ENCODE results near the gene PPP1R9B.

The PPP1R9B gene

DNA sequence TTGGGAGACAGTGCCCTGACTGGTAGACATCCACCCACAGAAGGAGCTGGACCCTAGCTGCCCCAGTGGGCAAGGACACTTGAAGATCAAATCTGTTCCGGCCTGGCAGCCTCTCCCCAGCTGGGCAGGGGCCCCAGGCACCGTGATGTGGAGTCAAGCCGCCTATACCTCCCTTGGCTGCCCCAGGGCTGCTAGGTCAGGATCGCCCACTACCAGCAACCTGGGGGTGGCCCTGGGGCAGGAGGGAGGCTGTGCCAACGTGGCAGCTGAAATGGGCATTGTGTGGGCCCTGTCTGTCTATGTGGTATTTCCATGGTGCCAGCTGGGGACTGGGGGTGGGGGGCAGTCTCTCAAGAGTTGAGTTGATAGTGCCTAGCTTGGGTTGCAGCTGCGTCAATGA is 54.4 kb downstream of the PPP1R9B start:
- Histone ChIP-seq H3K27me3 (no peaks in the 10 kb centered on the region), H3K9ac (peak overlapping the region; percentile 80 to 90 (median 86)), H3K36me3 (peaks cover 5 to 38% (median 15%) of the 10 kb centered on the region in 11 experiments; a peak in 16 of 22 replicates), H3K9me3 (replicated peaks in 1 of 11) (no peaks in the 10 kb centered on the region), H3K4me3 (peak overlapping the region; percentile 72 to 92 (median 84)), H3K27ac (peak overlapping the region in 10 of 11 experiments; percentile 54 to 88 (median 81); a peak in 20 of 22 replicates), H3K4me1 (peaks cover 13 to 26% (median 21%) of the 10 kb centered on the region in 10 experiments), H3K4me2 (peak overlapping the region; percentile 94 to 100 (median 98)), H4K20me1 (peaks cover 0 to 14% (median 0%) of the 10 kb centered on the region in 11 experiments; a peak in 6 of 22 replicates)
- no peak for TF ChIP-seq Cebpa-rat (IDR thresholded peaks at IDR 0.05)

GRCh38 chr17:50095626-50096037 is 54.8 kb downstream of the PPP1R9B start:
- H4K20me1 ChIP-seq: peaks cover 0 to 11% (median 0%) of the 10 kb centered on the region in 11 experiments; a peak in 5 of 22 replicates
- H3K27me3 ChIP-seq: no peaks in the 10 kb centered on the region
- peak overlapping the region; percentile 94 to 100 (median 98) for H3K4me2 ChIP-seq
- H3K4me3 ChIP-seq: peak overlapping the region; percentile 72 to 92 (median 84)
- H3K27ac ChIP-seq: peak overlapping the region; percentile 54 to 88 (median 79); a peak in 21 of 22 replicates
- H3K36me3 ChIP-seq: peaks cover 5 to 34% (median 15%) of the 10 kb centered on the region in 11 experiments; a peak in 16 of 22 replicates
- H3K9me3 ChIP-seq (replicated peaks in 1 of 11): no peaks in the 10 kb centered on the region
- H3K4me1 ChIP-seq: peaks cover 13 to 26% (median 21%) of the 10 kb centered on the region in 10 experiments
- H3K9ac ChIP-seq: peak overlapping the region; percentile 80 to 90 (median 86)
- no peak for TF ChIP-seq Cebpa-rat (IDR thresholded peaks at IDR 0.05)

- peaks cover 13 to 26% (median 21%) of the 10 kb centered on the region in 10 experiments for H3K4me1 ChIP-seq
- peak within 1 kb of the TSS; percentile 72 to 92 (median 84) for H3K4me3 ChIP-seq
- peaks cover 5 to 27% (median 15%) of the 10 kb centered on the region in 11 experiments; a peak in 15 of 22 replicates for H3K36me3 ChIP-seq
- peak within 1 kb of the TSS; percentile 94 to 100 (median 98) for H3K4me2 ChIP-seq
- H3K27me3 ChIP-seq: no peaks in the 10 kb centered on the region
- peaks cover 0 to 6% (median 0%) of the 10 kb centered on the region in 11 experiments; a peak in 4 of 22 replicates for H4K20me1 ChIP-seq
- peak within 1 kb of the TSS; percentile 54 to 88 (median 79); a peak in 21 of 22 replicates for H3K27ac ChIP-seq
- TF ChIP-seq Cebpa-rat (IDR thresholded peaks at IDR 0.05): no peak
- peak within 1 kb of the TSS; percentile 80 to 90 (median 86) for H3K9ac ChIP-seq
- no peaks in the 10 kb centered on the region for H3K9me3 ChIP-seq (replicated peaks in 1 of 11)
Measured at GRCh38 chr17:50094753-50095619, 55.5 kb downstream of the PPP1R9B start, which contains the start of gene PDK2. TSS of gene PDK2 (plus strand) at chr17:50095351. CDS start at chr17:50095436, 85 bp downstream.

DNA sequence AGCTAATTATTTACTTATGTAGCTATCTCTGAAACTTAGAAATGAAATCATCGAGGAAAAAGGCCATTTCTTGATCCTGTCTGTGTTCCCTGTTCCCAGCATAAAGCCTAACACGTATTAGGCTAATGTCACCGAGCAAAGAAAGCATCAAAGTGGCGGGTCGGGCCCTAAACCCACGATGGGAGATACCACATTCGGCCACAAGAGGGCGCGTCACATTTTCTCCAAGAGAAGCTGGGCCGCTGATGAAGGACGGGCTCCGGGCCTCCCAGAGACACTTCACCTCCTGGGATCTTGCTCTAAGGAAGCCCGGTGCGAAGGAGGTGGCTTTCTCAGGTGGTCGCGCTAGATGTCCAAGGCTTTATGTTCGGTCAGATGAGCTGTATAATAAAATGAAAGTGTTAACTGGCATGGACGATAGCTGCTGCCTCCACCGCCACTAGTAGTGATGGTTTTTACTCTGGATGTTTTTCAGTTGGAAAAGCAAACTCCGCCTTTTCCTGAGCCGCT is 56.2 kb downstream of the PPP1R9B start:
- Histone ChIP-seq H3K27ac (peak overlapping the region in 8 of 11 experiments; percentile 14 to 85 (median 34); a peak in 8 of 22 replicates), H3K9ac (peak overlapping the region; percentile 1 to 89 (median 84); a peak in 19 of 22 replicates), H3K4me1 (peaks cover 13 to 26% (median 21%) of the 10 kb centered on the region in 10 experiments), H3K27me3 (no peaks in the 10 kb centered on the region), H3K36me3 (peaks cover 5 to 22% (median 14%) of the 10 kb centered on the region in 11 experiments; a peak in 14 of 22 replicates), H3K9me3 (replicated peaks in 1 of 11) (no peaks in the 10 kb centered on the region), H4K20me1 (peaks cover 0 to 8% (median 0%) of the 10 kb centered on the region in 11 experiments; a peak in 1 of 22 replicates), H3K4me2 (peak overlapping the region; percentile 89 to 100 (median 97)), H3K4me3 (peak overlapping the region; percentile 72 to 92 (median 84))
- TF ChIP-seq Cebpa-rat (IDR thresholded peaks at IDR 0.05): no peak

- Histone ChIP-seq H3K27me3 (no peaks in the 10 kb centered on the region), H4K20me1 (peaks cover 0 to 8% (median 0%) of the 10 kb centered on the region in 11 experiments; a peak in 1 of 22 replicates), H3K9me3 (replicated peaks in 1 of 11) (no peaks in the 10 kb centered on the region), H3K27ac (no peak overlapping the region), H3K36me3 (peaks cover under 1 to 17% (median 10%) of the 10 kb centered on the region in 11 experiments; a peak in 12 of 22 replicates), H3K9ac (no peak overlapping the region), H3K4me3 (no peak overlapping the region), H3K4me1 (peaks cover 13 to 26% (median 21%) of the 10 kb centered on the region in 10 experiments), H3K4me2 (peak overlapping the region in 5 of 11 experiments; percentile 96 to 98 (median 97); a peak in 6 of 22 replicates)
- TF ChIP-seq Cebpa-rat (IDR thresholded peaks at IDR 0.05): no peak
Measured at GRCh38 chr17:50093807-50094206, 56.7 kb downstream of the PPP1R9B start.

GRCh38 chr17:50093246-50093645 is 57.2 kb downstream of the PPP1R9B start:
- Histone ChIP-seq H3K4me3 (no peak overlapping the region), H3K27me3 (no peaks in the 10 kb centered on the region), H3K27ac (no peak overlapping the region), H3K9me3 (replicated peaks in 1 of 11) (no peaks in the 10 kb centered on the region), H3K36me3 (peaks cover 0 to 11% (median 4%) of the 10 kb centered on the region in 11 experiments; a peak in 9 of 22 replicates), H3K4me1 (peaks cover 13 to 26% (median 21%) of the 10 kb centered on the region in 10 experiments), H3K9ac (no peak overlapping the region), H3K4me2 (no peak overlapping the region), H4K20me1 (peaks cover 0 to 8% (median 0%) of the 10 kb centered on the region in 11 experiments; a peak in 1 of 22 replicates)
- no peak for TF ChIP-seq Cebpa-rat (IDR thresholded peaks at IDR 0.05)

DNA sequence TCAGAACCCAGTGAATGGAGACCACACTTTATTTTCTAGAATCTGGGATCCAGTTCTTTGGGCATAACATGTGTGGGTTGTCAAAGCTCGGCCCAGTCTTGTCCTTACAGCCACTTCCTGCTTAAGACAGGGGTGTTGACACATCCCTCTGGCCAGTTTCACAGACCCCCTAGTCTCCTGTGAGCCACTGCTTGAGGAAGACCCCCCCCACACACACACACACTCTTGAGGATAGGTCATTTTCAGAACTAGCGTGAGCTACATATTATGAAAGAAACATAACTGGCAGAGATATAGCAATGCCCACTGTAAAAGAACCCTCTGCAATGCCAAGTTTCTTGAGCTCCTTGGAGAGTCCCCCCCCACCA is 58.6 kb downstream of the PPP1R9B start:
- Histone ChIP-seq H3K27me3 (no peaks in the 10 kb centered on the region), H3K4me3 (no peak overlapping the region), H4K20me1 (peaks cover 0 to 8% (median 0%) of the 10 kb centered on the region in 11 experiments; a peak in 3 of 22 replicates), H3K27ac (no peak overlapping the region), H3K9me3 (replicated peaks in 1 of 11) (no peaks in the 10 kb centered on the region), H3K9ac (no peak overlapping the region; a peak in 1 of 22 replicates), H3K4me2 (no peak overlapping the region), H3K36me3 (no peaks in the 10 kb centered on the region), H3K4me1 (peaks cover 13 to 23% (median 19%) of the 10 kb centered on the region in 10 experiments)
- no peak for TF ChIP-seq Cebpa-rat (IDR thresholded peaks at IDR 0.05)

DNA sequence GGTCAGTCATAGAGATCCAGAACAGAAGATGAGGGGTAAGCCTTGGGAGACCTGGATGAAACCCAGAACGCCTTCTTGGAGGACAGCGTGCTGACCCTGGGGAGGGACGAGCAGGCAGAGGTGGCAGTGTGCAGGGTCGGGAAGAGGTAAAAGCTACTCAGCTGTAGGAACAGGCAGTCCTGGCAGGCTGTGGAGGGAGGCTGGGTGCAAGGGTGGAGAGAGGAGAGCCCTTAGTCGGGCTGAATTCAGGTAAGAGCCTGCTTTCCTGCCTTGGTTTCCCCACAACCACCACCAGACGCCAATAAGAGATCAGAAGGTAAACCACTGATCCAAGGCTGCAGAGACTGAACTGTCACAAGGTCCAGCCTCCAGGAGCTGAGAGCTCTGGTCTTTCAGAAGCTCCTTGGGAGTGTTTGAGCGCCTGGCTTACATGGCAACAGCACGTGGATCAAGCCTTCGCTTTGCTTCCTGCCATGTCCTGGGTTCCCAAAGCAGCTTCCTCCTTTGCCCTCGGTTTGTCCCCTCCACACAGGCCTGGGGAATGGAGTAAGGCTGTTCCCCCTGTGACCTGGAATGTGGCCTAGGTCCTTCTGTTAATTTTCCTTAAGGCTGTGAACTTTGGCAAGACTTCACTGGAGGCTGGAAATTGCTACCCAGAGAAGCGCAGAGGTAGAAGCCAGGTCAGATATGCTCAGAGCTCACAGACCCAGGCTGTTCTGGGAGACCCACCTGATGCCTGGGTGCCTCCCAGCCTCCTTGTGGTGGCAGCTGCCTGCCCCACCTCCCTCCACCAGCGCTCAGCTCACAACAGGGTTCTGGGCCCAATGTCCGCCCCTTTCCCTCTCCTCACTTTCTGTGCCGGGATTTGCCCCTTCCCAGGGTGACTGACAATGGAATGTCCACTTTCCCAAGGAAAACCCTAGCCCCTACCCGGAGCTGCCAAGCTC is 59.2 kb downstream of the PPP1R9B start:
- Histone ChIP-seq H3K9ac (no peak overlapping the region; a peak in 1 of 22 replicates), H3K36me3 (no peaks in the 10 kb centered on the region), H4K20me1 (peaks cover 0 to 8% (median 0%) of the 10 kb centered on the region in 11 experiments; a peak in 3 of 22 replicates), H3K27ac (no peak overlapping the region), H3K27me3 (no peaks in the 10 kb centered on the region), H3K4me1 (peaks cover 6 to 18% (median 12%) of the 10 kb centered on the region in 10 experiments), H3K9me3 (replicated peaks in 1 of 11) (no peaks in the 10 kb centered on the region), H3K4me2 (no peak overlapping the region), H3K4me3 (no peak overlapping the region)
- TF ChIP-seq Cebpa-rat (IDR thresholded peaks at IDR 0.05): no peak
